HG02571 (cell line): ENCODE results near the gene TMEM214.

Experiments used
- ATAC-seq: cut with Tn5 transposase; IDR thresholded peaks from one replicate; pipeline ENCODE4 v1.9.1; 2021; ENCODE audit warnings: mild to moderate bottlenecking, moderate library complexity; ENCODE audit not compliant: unreplicated experiment

TMEM214 gene, protein sequence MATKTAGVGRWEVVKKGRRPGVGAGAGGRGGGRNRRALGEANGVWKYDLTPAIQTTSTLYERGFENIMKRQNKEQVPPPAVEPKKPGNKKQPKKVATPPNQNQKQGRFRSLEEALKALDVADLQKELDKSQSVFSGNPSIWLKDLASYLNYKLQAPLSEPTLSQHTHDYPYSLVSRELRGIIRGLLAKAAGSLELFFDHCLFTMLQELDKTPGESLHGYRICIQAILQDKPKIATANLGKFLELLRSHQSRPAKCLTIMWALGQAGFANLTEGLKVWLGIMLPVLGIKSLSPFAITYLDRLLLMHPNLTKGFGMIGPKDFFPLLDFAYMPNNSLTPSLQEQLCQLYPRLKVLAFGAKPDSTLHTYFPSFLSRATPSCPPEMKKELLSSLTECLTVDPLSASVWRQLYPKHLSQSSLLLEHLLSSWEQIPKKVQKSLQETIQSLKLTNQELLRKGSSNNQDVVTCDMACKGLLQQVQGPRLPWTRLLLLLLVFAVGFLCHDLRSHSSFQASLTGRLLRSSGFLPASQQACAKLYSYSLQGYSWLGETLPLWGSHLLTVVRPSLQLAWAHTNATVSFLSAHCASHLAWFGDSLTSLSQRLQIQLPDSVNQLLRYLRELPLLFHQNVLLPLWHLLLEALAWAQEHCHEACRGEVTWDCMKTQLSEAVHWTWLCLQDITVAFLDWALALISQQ

GRCh38 chr2:27032495-27033252 is at the start of gene TMEM214:
TMEM214 (plus strand) TSS chr2:27032965; CDS start chr2:27033016, 51 bp downstream.
- peak; percentile 95 for ATAC-seq

DNA sequence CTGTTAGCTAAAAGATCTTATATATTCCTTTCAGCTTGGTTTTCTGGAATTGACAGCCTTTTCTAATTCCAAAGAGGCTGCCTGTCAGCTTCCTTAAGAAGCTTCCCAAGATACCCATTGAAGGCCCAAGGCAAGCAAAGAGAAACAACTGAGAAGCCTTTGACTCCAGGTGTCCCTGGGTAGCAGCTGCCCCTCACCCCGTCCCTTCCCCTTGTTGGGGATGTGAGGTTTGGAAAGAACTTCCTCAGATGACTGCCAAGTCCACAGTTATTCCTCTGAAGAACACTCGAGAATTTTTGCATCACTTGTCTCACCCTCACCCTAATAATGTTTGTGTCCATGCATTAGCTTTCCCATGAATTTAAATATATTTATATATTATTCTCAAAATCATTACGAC is 49.0 kb upstream of the TMEM214 start:
- no peak for ATAC-seq

DNA sequence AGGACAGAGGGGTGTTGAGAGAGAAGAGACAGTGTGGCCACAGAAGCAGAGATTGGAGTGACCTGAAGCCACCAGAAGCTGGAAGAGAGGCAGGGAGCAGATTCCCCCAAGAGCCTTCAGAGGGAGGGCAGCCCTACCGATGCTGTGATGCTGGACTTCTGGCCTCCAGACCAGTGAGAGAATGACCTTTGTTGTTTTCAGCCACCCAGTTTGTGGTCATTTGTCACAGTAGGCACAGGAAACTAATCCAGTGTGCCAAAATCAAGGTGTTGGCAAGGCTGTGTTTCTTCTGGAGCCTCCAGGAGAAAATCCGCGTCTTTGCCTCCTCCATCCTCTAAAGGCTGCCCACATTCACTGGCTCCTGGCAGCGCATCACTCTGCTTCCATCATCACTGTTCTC is 47.0 kb upstream of the TMEM214 start:
- no peak for ATAC-seq

DNA sequence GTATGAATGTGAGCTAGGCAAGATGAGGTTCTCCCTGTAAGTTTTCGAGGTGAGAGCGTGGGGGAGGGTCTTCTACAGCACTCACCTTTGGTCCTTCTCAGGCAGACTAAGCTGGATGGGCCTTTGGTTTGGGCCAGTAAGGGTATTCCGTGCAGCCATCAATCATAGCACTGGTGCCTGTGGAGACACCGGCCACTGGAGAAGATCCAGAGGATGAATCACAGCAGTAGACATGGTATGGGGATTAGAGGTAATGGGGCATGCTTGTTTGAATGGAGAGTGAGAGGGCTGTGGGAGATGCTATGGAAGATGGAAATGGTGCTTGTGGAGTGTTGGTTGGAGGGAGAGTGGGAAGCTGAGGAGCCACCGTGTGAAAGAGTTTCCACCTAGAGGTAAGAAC is 46.2 kb upstream of the TMEM214 start:
- no peak for ATAC-seq

DNA sequence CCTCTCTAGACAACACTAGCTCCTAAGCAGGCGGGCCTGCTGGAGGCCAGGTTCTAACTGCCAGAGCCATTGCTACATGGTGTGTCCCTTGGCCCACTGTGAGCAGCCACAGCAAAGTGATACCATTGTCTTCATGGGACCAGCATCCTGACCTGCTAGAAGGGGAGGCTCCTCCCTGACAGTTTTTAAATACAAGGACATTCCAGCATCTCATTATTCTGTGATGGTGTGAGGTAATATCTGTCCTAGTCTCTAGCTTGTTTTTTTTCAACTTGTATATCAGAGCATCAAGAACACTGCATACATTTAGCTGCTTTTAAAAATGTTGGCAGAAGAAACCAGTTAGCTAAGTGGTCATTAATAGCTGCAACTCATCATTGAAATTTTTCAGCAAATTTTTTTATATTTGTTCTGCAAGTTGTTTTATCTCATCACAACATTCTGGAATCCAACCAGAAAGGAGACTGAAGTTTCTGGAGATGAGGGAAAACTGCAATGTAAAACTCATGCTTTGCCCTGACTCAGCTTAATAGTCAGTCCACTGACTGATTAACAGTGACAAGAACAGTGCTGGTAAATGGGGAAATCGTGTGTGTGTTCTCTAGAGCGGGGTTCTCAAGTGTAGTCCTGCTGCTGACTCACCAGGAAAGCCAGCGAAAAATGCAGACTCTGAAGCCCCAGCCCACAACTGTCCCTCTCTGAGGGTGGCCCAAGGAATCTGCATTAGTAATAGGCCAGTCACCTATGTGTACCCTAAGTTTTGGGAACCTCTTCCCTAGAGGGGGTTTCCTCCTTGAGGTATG is 44.5 kb upstream of the TMEM214 start:
- ATAC-seq, result no peak

GRCh38 chr2:26989156-26989555 is 43.6 kb upstream of the TMEM214 start:
- ATAC-seq, result no peak

DNA sequence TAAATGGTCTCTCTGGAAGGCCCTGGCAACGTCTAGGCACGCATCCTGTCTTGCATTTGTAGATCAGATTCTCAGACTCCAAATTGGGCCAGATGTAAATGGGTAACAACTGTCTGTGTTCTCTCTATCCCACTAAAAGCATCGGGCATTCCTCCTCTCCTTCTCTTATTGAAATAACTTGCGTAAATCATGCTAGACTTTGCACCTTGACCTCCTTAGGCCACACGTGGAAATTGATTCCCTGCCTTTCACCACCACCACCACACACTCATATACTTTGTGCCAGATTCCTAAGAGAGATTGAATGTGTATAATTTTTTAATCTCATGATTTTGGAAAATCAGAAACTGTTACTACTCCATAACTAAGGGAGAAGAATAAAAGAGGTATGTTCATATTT is 41.0 kb upstream of the TMEM214 start:
- ATAC-seq, result no peak

GRCh38 chr2:26993768-26994167 is 39.0 kb upstream of the TMEM214 start:
- ATAC-seq, result no peak

- ATAC-seq, result no peak
These were observed 37.8 kb upstream of the TMEM214 start for GRCh38 chr2:26994983-26995382.

DNA sequence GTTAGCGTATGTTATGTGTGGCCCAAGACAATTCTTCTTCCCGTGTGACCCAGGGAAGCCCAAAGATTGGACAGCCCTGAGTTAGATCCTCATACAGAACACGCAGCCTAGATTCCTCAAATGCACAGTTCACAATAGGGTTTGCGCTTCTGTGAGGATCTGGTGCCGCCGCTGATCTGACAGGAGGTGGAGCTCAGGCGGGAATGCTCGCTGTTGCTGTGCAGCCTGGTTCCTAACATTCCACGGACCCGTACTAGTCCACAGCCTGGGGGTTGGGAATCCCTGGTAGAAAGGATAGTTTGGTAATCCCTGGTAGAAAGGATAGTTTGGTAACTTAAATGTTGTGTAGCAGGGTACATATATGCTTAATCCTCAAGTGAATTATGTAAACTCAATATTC is 35.4 kb upstream of the TMEM214 start:
- ATAC-seq, result no peak

- no peak for ATAC-seq
These were observed 34.4 kb upstream of the TMEM214 start for GRCh38 chr2:26998323-26998722.

DNA sequence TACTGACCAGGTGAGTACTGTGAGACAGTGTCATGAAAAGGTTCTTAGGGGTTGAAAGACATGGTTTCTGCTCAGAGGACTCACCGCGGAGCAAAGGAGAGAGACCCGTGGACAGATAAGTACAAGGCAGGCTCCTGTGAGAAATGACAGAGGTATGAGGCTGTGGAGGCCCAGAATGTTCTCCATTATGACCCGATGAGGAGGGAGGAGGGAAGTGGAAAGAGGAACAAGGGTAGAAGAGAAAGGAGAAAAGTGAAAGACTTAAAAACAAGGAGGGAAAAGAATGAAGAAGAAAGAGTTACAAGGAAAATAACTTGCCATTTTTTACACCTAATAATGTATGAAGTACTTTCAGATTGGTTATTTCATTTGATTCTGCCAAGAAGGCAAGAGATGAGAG is 32.5 kb upstream of the TMEM214 start:
- no peak for ATAC-seq

DNA sequence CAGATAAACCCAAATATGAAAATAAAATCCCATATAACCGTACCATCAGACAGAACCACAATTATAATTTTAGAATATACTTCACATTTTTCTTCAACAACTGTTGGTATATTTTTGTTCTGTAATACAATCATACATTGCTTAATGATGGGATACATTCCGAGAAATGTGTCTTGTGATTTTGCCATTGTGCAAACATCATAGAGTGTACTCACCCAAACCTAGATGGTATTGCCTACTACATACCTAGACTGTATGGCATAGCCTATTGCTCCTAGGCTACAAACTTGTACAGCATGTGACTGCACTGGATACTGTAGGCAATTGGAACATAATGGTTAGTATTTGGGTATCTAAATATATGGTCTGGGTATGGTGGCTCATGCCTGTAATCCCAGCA is 31.8 kb upstream of the TMEM214 start:
- no peak for ATAC-seq

GRCh38 chr2:27001950-27002349 is 30.8 kb upstream of the TMEM214 start:
- ATAC-seq, result no peak

GRCh38 chr2:27003007-27003406 is 29.8 kb upstream of the TMEM214 start:
- no peak for ATAC-seq

DNA sequence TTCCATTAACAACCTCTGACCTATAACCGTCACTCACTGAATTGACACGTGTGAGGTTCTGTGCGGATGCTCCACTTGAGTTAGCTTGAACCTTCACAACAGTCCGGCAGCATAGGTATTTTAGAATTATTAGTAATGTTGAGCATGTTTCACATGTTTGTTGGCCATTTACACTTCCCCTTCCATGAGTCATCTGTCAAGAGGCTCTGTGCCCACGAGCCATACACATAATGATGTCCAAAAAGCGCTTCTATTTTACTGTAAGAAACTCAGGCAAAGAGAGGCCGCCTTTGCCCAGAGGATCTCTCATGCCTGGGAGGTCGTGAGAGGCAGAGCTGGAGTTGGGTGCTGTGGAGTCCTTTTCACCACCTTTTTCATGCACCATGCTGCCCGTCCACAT is 28.9 kb upstream of the TMEM214 start:
- ATAC-seq, result no peak

- no peak for ATAC-seq
These were observed 26.0 kb upstream of the TMEM214 start for GRCh38 chr2:27006602-27007415.

DNA sequence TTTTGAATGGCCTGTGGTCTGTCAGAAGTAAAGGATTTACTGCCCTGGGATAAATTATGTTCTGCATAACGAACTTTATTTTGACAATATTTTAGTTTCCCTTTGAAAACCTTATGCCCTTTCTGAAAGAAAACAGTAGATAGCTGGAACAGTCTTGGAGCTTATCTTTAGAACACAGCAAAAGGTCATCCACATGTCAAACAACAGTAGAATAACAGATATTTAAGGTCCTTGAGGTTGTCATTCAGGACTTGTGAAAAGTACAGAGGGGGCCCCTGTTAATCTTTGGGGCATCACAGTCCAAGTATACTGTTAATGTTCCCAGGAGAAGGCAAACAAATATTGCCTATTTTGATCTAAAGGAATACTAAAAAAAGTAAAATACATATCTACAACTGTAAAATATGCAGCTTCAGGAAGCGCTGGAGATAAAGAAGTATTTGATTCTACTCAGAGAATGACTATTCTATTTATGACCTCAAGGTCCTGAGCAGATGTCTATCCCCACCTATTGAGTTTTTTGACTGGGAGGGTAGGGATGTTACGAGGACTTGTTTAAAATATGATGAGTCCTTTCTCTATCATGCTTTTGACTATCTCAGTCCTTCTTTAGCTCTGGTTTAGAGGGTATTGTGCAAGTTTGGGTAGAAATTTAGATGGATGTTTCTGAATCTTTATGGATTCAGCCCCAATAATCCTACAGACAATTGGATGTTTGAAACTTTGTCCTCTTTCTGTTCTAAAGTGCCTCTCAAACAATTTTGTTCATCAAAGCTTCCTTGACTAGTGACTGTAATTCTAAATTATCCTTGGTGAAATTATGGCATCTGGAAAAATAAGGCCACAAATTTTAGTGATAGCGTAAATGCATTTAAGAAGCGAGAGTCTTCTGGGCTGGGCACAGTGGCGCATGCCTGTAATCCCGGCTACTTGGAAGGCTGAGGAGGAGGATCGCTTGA is 25.1 kb upstream of the TMEM214 start:
- no peak for ATAC-seq

DNA sequence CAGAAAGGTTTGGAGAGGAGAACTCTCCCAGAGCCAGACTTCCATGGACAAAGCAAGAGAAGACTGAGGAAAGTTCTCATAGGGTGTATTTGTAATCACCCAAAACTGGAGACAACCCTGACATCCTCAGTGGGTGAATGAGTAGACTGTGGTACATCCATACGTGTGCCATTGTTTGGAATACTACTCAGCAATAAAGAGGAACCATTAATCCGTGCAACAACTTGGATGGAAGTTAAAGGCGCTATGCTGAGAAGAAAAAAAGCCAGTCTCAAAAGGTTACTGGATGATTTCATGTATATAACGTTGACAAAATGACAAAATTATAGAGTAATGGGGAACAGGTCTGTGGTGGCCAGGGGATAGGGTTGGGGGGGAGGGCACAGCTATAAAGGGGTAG is 24.1 kb upstream of the TMEM214 start:
- ATAC-seq, result no peak
